Measurements from ENCODE around the gene SETD1B. TPM values are rescaled to one million over a fixed set of nuclear protein-coding genes. Genes with fewer than 3 reads are reported as not detected.

Gene SETD1B
- total RNA-seq, 1 experiment from 2014 or later: 32.2 TPM

DNA sequence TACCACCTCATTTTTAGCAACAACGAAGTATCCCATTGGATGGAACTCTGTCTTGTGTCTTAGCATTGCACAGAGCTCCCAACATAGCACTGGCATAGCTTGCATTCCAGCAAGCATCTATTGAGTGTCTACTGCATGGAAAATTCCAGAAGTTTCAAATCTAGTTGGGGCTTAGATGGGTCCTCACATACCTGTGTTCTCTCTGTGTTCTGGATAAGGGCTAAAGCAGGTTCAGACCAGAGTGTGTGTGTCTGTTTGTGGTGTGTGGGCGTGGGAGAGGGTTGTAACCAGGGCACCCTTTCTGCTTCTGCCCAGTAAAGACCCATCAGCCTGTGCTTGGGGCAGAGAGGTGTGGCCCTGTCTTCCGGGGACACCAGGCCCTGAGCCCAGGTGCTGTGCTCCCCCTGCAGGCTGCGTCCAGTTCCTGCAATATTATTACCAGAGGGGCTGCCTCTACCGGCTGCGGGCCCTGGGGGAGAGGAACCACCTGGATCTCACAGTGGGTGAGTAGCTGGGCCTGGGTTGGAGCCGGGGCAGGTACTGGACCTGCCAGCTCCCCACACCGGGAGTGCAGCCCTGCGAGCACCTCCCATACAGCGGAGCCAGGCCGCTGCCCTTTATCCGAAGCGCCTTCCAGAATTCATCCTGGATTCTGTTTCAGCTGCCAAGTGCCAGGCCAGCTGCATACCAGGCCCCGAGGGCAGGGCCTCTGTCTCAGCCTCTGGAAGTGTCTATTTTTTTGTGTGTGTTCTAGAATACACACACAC lies 30.6 kb upstream of the SETD1B start:
- Mint-ChIP-seq H3K36me3 (ENCODE audit: insufficient read depth, unreplicated experiment) (peaks cover 42% of the 10 kb centered on the region), H3K27ac (ENCODE audit: unreplicated experiment) (no peak overlapping the region), H3K4me3 (ENCODE audit: low read depth, unreplicated experiment) (no peak overlapping the region), H3K4me1 (ENCODE audit: low read depth, unreplicated experiment) (no peaks in the 10 kb centered on the region), H3K27me3 (ENCODE audit: unreplicated experiment) (no peaks in the 10 kb centered on the region), H3K9me3 (ENCODE audit: low read depth, unreplicated experiment) (no peaks in the 10 kb centered on the region)
- peak; percentile 89 for DNase-seq
- TF ChIP-seq, protein P1, sequence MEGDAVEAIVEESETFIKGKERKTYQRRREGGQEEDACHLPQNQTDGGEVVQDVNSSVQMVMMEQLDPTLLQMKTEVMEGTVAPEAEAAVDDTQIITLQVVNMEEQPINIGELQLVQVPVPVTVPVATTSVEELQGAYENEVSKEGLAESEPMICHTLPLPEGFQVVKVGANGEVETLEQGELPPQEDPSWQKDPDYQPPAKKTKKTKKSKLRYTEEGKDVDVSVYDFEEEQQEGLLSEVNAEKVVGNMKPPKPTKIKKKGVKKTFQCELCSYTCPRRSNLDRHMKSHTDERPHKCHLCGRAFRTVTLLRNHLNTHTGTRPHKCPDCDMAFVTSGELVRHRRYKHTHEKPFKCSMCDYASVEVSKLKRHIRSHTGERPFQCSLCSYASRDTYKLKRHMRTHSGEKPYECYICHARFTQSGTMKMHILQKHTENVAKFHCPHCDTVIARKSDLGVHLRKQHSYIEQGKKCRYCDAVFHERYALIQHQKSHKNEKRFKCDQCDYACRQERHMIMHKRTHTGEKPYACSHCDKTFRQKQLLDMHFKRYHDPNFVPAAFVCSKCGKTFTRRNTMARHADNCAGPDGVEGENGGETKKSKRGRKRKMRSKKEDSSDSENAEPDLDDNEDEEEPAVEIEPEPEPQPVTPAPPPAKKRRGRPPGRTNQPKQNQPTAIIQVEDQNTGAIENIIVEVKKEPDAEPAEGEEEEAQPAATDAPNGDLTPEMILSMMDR (IDR thresholded peaks at IDR 0.05; ENCODE audit: unreplicated experiment): peak; percentile 73
- BruUV-seq (replicated peaks): no TSS peak
- intact Hi-C loops (cut with micrococcal nuclease; ENCODE audit: unreplicated experiment): loop anchor here (1.0 kb wide), 1 partner anchor 76 kb away; no protein-coding TSS in a partner anchor
- CTCF ChIA-PET: interaction anchor here (0.6 to 1.7 kb wide), 4 partner anchors 21 to 1431 kb away, joined by 3 to 11 read pairs (median 6); partner anchors contain the start of gene RHOF

DNA sequence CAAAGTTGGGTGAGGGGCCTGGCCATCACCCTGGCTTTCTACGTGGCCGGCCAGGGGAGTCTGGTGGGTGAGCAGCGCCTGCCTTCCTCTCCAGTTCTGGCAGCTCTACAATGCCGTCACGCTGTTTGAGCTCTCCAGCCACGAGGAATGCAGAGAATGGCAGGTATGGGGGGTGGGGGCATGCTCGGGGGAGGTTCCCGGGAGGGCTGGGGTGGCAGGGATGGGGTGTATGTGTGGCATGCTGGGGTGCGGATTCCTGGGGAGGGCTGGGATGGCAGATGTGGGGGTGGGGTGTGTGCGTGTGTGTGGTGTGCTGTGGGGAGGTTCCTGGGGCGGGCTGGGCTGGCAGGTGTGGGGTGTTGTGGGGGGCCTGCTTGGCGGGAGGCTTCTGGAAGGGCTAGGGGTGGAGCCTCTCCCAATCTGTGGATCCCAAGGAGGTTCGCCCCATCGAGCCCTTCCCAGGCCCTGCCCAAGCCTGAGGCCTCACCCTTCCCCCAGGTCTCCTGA lies 28.8 kb upstream of the SETD1B start:
- intact Hi-C loops (cut with micrococcal nuclease; ENCODE audit: unreplicated experiment): no loop called here
- DNase-seq: no peak
- Mint-ChIP-seq H3K4me3 (ENCODE audit: low read depth, unreplicated experiment) (no peak overlapping the region), H3K36me3 (ENCODE audit: insufficient read depth, unreplicated experiment) (peaks cover 56% of the 10 kb centered on the region), H3K27ac (ENCODE audit: unreplicated experiment) (peak overlapping the region; percentile 63), H3K27me3 (ENCODE audit: unreplicated experiment) (no peaks in the 10 kb centered on the region), H3K4me1 (ENCODE audit: low read depth, unreplicated experiment) (no peaks in the 10 kb centered on the region), H3K9me3 (ENCODE audit: low read depth, unreplicated experiment) (no peaks in the 10 kb centered on the region)
- TF ChIP-seq, protein P1 (IDR thresholded peaks at IDR 0.05; ENCODE audit: unreplicated experiment): no peak
- BruUV-seq (replicated peaks): no TSS peak
- CTCF ChIA-PET: interaction anchor here (1.2 kb wide), 1 partner anchor 19 kb away, joined by 11 read pairs; no protein-coding TSS in a partner anchor

DNA sequence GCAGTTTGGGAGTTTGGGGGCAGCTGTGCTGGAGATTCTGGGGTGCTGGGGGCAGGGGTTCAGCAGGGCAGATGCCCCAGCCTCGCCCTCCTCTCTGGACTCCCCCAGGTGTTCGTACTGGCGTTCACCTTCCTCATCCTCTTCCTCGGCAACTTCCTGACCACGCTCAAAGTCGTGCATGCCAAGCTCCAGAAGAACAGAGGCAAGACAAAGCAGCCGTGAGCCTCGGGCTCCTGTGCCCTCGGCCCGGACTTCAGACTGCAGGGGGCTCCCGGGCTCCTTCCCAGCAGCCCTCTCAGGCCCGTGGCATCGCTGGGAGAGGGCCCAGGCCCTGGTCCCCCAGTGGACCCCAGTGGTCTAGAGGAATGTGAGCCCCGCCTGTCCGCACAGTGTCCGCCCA lies 28.3 kb upstream of the SETD1B start:
- H3K27me3 Mint-ChIP-seq (ENCODE audit: unreplicated experiment): no peaks in the 10 kb centered on the region
- no peak overlapping the region for H3K27ac Mint-ChIP-seq (ENCODE audit: unreplicated experiment)
- H3K4me3 Mint-ChIP-seq (ENCODE audit: low read depth, unreplicated experiment): no peak overlapping the region
- TF ChIP-seq, protein P1 (IDR thresholded peaks at IDR 0.05; ENCODE audit: unreplicated experiment): no peak
- intact Hi-C loops (cut with micrococcal nuclease; ENCODE audit: unreplicated experiment): no loop called here
- BruUV-seq (replicated peaks): no TSS peak
- no peaks in the 10 kb centered on the region for H3K4me1 Mint-ChIP-seq (ENCODE audit: low read depth, unreplicated experiment)
- H3K36me3 Mint-ChIP-seq (ENCODE audit: insufficient read depth, unreplicated experiment): peaks cover 61% of the 10 kb centered on the region
- no peaks in the 10 kb centered on the region for H3K9me3 Mint-ChIP-seq (ENCODE audit: low read depth, unreplicated experiment)
- DNase-seq: no peak
- CTCF ChIA-PET: interaction anchor here (1.2 to 4.2 kb wide), 2 partner anchors 19 kb away, joined by 11 to 25 read pairs; partner anchors contain the start of gene RHOF

DNA sequence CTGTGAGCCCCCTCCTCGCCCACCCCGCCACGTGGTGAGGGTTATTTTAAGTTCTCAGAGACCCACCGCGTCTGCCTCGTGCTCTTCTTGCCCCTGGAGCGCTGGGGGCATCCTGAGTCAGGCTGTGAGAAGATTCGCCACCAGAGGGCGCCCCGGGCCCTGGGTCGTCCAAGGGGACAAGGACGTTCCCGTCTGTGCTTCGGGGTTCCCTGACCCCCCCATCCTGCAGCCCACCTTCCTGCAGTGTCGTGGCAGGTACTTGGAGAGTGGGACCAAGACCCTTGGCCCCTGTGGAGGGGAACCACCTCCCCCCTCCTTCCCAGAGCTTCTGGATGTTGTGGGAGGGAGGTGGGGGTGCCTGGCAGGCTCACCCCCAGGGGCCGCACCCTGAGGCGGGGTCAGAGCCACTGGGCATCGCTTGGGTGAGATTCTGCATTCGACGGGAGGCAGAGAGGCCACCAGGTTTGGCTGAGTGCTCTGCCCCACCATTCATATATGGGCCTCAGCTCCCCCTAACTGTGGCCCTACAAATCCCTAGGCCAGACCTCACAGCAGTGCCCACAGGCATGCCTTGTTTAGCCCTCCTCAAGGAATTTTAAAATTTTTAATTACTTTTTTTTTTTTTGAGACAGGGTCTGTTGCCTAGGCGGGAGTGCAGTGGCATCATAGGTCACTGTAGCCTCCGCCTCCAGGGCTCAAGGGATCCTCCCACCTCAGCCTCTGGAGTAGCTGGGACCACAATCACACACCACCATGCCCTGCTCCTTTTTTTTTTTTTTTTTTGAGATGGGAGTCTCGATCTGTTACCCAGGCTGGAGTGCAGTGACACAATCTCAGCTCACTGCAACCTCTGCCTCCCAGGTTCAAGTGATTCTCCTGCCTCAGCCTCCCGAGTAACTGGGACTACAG lies 27.4 kb upstream of the SETD1B start:
- Mint-ChIP-seq H3K27ac (ENCODE audit: unreplicated experiment) (peak overlapping the region; percentile 68), H3K9me3 (ENCODE audit: low read depth, unreplicated experiment) (no peaks in the 10 kb centered on the region), H3K27me3 (ENCODE audit: unreplicated experiment) (no peaks in the 10 kb centered on the region), H3K4me1 (ENCODE audit: low read depth, unreplicated experiment) (no peaks in the 10 kb centered on the region), H3K4me3 (ENCODE audit: low read depth, unreplicated experiment) (no peak overlapping the region), H3K36me3 (ENCODE audit: insufficient read depth, unreplicated experiment) (peaks cover 68% of the 10 kb centered on the region)
- CTCF ChIA-PET: interaction anchor here (0.8 to 4.2 kb wide), 3 partner anchors 9 to 20 kb away, joined by 3 to 25 read pairs (median 6); partner anchors contain the start of gene RHOF
- DNase-seq: peak; percentile 93
- TF ChIP-seq, protein P1 (IDR thresholded peaks at IDR 0.05; ENCODE audit: unreplicated experiment): peak; percentile 95
- intact Hi-C loops (cut with micrococcal nuclease; ENCODE audit: unreplicated experiment): no loop called here
- no TSS peak for BruUV-seq (replicated peaks)

Measured in Calu3 (cell line).